Smooth muscle cell (in vitro differentiated cells): ENCODE data around the gene PIM2. TPM values are rescaled to one million over a fixed set of nuclear protein-coding genes. Genes with fewer than 3 reads are reported as not detected.

Experiments
- DNase-seq: peaks from one replicate; lab custom pipeline; 2025; ENCODE audit not compliant: unreplicated experiment; lab: John Stamatoyannopoulos, UW
- H2AFZ ChIP-seq: fragments of 200-600 bp; sonication (generic); 2 replicates; pipeline ENCODE4 v1.6.0; 2016; ENCODE audit warnings: antibody characterized with exemption, low read depth, mild to moderate bottlenecking
- H3F3A ChIP-seq: fragments of 200-600 bp; sonication (generic); 2 replicates; pipeline ENCODE4 v1.6.0; 2017; ENCODE audit warnings: antibody characterized with exemption, low read depth
- H3K27ac ChIP-seq: fragments of 200-600 bp; sonication (generic); 2 replicates; pipeline ENCODE4 v1.5.1; 2016; ENCODE audit warnings: low read depth, mild to moderate bottlenecking
- H3K27me3 ChIP-seq: fragments of 200-600 bp; sonication (generic); 2 replicates; pipeline ENCODE4 v1.6.1; 2016; ENCODE audit warnings: low read depth, mild to moderate bottlenecking
- H3K36me3 ChIP-seq: fragments of 200-600 bp; sonication (generic); 2 replicates; pipeline ENCODE4 v1.5.1; 2016; ENCODE audit warnings: low read depth
- H3K4me1 ChIP-seq: fragments of 200-600 bp; sonication (generic); 2 replicates; pipeline ENCODE4 v1.5.1; 2016; ENCODE audit warnings: low read depth
- H3K4me2 ChIP-seq: fragments of 200-600 bp; sonication (generic); 2 replicates; pipeline ENCODE4 v1.6.0; 2016; ENCODE audit warnings: mild to moderate bottlenecking
- H3K4me3 ChIP-seq: fragments of 200-600 bp; sonication (generic); 2 replicates; pipeline ENCODE4 v1.5.1; 2016; ENCODE audit warnings: mild to moderate bottlenecking
- H3K79me2 ChIP-seq: fragments of 200-600 bp; sonication (generic); 2 replicates; pipeline ENCODE4 v1.6.0; 2016; ENCODE audit warnings: low read depth, mild to moderate bottlenecking
- H3K9ac ChIP-seq: fragments of 200-600 bp; sonication (generic); 2 replicates; pipeline ENCODE4 v1.6.0; 2016; ENCODE audit warnings: low read depth
- H3K9me3 ChIP-seq: fragments of 200-600 bp; sonication (generic); replicated peaks from 2 replicates; pipeline ENCODE4 v1.5.1; 2016; ENCODE audit warnings: low read depth
- H4K20me1 ChIP-seq: fragments of 200-600 bp; sonication (generic); 2 replicates; pipeline ENCODE4 v1.6.0; 2016; ENCODE audit warnings: low read depth
- CTCF ChIP-seq: fragments of 200-600 bp; sonication (generic); IDR thresholded peaks from 2 replicates; pipeline ENCODE4 v1.5.1; 2017; ENCODE audit warnings: borderline replicate concordance, mild to moderate bottlenecking, antibody characterized with exemption; ENCODE audit not compliant: insufficient read depth, poor library complexity, severe bottlenecking
- WGBS: methylation state at CpG from one replicate; pipeline ENCODE4 v1.1.7; 2016; ENCODE audit warnings: low lambda C conversion rate; 5-methylcytosine and 5-hydroxymethylcytosine counted together
- polyA plus RNA-seq: library from polyadenylated mRNA; unstranded; fragments of >200 nt; fragmentation: Nextera tagmentation; extraction: Ambion mirVana; gene quantifications from 2 replicates; pipeline ENCODE4 v1.2.1, GENCODE V29; 2016
- total RNA-seq: library from RNA; depleted of rRNA; stranded (reverse); fragments of >200 nt; gene quantifications from 2 replicates; pipeline ENCODE4 v1.2.3, GENCODE V29; 2014

The PIM2 gene
- total and polyA plus RNA-seq, 2 experiments from 2014 or later = 7.4 to 7.6 TPM

- Histone ChIP-seq H3K9ac (no peak overlapping the region), H4K20me1 (peaks cover 84% of the 10 kb centered on the region), H3K36me3 (no peaks in the 10 kb centered on the region), H3K27me3 (no peaks in the 10 kb centered on the region), H3K27ac (no peak overlapping the region), H3K79me2 (peaks cover 28% of the 10 kb centered on the region), H3K4me1 (no peaks in the 10 kb centered on the region), H3K4me2 (no peak overlapping the region), H3K9me3 (no peaks in the 10 kb centered on the region), H3K4me3 (no peak overlapping the region), H3F3A (no peaks in the 10 kb centered on the region), H2AFZ (no peak overlapping the region)
- no peak for DNase-seq
- no peak for TF ChIP-seq CTCF
- 74% methylated on average over 1 of the region's 1 CpG for WGBS
Measured at GRCh38 chrX:48948589-48948988, 29.8 kb upstream of the PIM2 start.

GRCh38 chrX:48945517-48946348, 26.9 kb upstream of the PIM2 start:
- H3K36me3 ChIP-seq = no peaks in the 10 kb centered on the region
- no peak for DNase-seq
- no peaks in the 10 kb centered on the region for H3K9me3 ChIP-seq
- peaks cover 25% of the 10 kb centered on the region for H3K79me2 ChIP-seq
- peak; percentile 65 for TF ChIP-seq CTCF
- H3K4me1 ChIP-seq = no peaks in the 10 kb centered on the region
- no peak overlapping the region for H3K4me2 ChIP-seq
- no peak overlapping the region for H3K9ac ChIP-seq
- H3F3A ChIP-seq = no peaks in the 10 kb centered on the region
- H3K27me3 ChIP-seq = no peaks in the 10 kb centered on the region
- H4K20me1 ChIP-seq = peaks cover 84% of the 10 kb centered on the region
- no peak overlapping the region for H2AFZ ChIP-seq
- no peak overlapping the region for H3K27ac ChIP-seq
- WGBS = 55% methylated on average over 8 of the region's 8 CpGs
- no peak overlapping the region for H3K4me3 ChIP-seq

- Histone ChIP-seq H3K9me3 (no peaks in the 10 kb centered on the region), H3K27ac (no peak overlapping the region)
Measured at GRCh38 chrX:48942895-48943294, 24.1 kb upstream of the PIM2 start.

More at GRCh38 chrX:48942895-48943294, 24.1 kb upstream of the PIM2 start:
- H2AFZ ChIP-seq = no peak overlapping the region
- no peak for DNase-seq
- no peaks in the 10 kb centered on the region for H3K4me1 ChIP-seq
- no peak overlapping the region for H3K4me2 ChIP-seq
- no peaks in the 10 kb centered on the region for H3K27me3 ChIP-seq
- H3K9ac ChIP-seq = no peak overlapping the region
- H4K20me1 ChIP-seq = peaks cover 94% of the 10 kb centered on the region
- H3K36me3 ChIP-seq = no peaks in the 10 kb centered on the region
- TF ChIP-seq CTCF = no peak
- WGBS = 82% methylated on average over 2 of the region's 2 CpGs
- H3K79me2 ChIP-seq = peaks cover 30% of the 10 kb centered on the region
- H3F3A ChIP-seq = no peaks in the 10 kb centered on the region
- no peak overlapping the region for H3K4me3 ChIP-seq
